Body of pancreas (tissue), 4 donors: ENCODE measurements around the gene FGF12. TPM values are rescaled to one million over a fixed set of nuclear protein-coding genes. Genes with fewer than 3 reads are reported as not detected.
"Not testable (repeated sequence)": the region's sequence is repeated elsewhere in the genome, so short reads cannot be mapped to it uniquely, and the experiment has no call there.

Experiments
- ATAC-seq: fragments of 150-250 bp; one replicate; pipeline ENCODE4 v1.9.1; 2016
- DNase-seq, 4 donors: peaks; one replicate each; pipeline ENCODE4 v3.0.0-alpha.2; 2019
- H3K27ac ChIP-seq, 4 donors: fragments of 200-600 bp; sonication (generic); 1 replicate in 3 of 4; 2 replicates in 1 of 4; pipeline versions ENCODE4 v1.5.1 to v1.6.1; 2016 to 2019; ENCODE audit warnings: mild to moderate bottlenecking in 1 of 4, mixed read lengths in 1 of 4, moderate library complexity in 1 of 4
- H3K27me3 ChIP-seq, 2 donors: fragments of 200-600 bp; sonication (generic); one replicate each; pipeline ENCODE4 v1.6.0; 2016; ENCODE audit warnings: mild to moderate bottlenecking in 1 of 2
- H3K36me3 ChIP-seq, 2 donors: fragments of 200-600 bp; sonication (generic); replicated peaks in 1 of 2; 2 replicates each; pipeline ENCODE4 v1.5.1; 2016; ENCODE audit warnings: low read depth in 2 of 2; ENCODE audit not compliant: insufficient read depth in 1 of 2
- H3K4me1 ChIP-seq: fragments of 200-600 bp; sonication (generic); one replicate; pipeline ENCODE4 v1.6.0; 2016
- H3K4me3 ChIP-seq, 2 donors: fragments of 200-600 bp; sonication (generic); 1 replicate in 1 of 2; 2 replicates in 1 of 2; pipeline ENCODE4 v1.5.1; 2016 to 2019
- H3K9me3 ChIP-seq, 3 donors: fragments of 200-600 bp; sonication (generic); 1 replicate in 2 of 3; 2 replicates in 1 of 3; pipeline ENCODE4 v1.5.1; 2016
- POLR2A ChIP-seq, 3 donors: fragments of 450-650 bp; IDR thresholded peaks; one replicate each; pipeline ENCODE4 v1.6.1; 2016; ENCODE audit warnings: antibody characterized with exemption in 3 of 3, mild to moderate bottlenecking in 2 of 3
- WGBS, 2 donors: methylation state at CpG; one replicate each; pipeline ENCODE4 v1.1.5; 2017; 5-methylcytosine and 5-hydroxymethylcytosine counted together
- intact Hi-C: fragments of 100-400 bp; cut with DNase I; formaldehyde crosslinking; loops from one replicate; pipeline ENCODE4 v1.15.1; 2023
- total RNA-seq, 2 donors: library from RNA; depleted of rRNA; stranded (reverse); fragments of >200 nt; gene quantifications; one replicate each; pipeline ENCODE4 v1.1.0, GENCODE V29; 2016
- TF ChIP-seq, protein P1 (sequence below), 7 experiments: fragments of 450-650 bp in 4 of 7; fragments of 200-600 bp in 3 of 7; sonication (generic) in 3 of 7; IDR thresholded peaks; one replicate each; pipeline ENCODE4 v1.5.1; 2016 to 2019; ENCODE audit warnings: antibody characterized with exemption in 7 of 7

FGF12 gene
- total RNA-seq, 2 donors from 2014 or later, result 0.99 to 2.3 TPM

DNA sequence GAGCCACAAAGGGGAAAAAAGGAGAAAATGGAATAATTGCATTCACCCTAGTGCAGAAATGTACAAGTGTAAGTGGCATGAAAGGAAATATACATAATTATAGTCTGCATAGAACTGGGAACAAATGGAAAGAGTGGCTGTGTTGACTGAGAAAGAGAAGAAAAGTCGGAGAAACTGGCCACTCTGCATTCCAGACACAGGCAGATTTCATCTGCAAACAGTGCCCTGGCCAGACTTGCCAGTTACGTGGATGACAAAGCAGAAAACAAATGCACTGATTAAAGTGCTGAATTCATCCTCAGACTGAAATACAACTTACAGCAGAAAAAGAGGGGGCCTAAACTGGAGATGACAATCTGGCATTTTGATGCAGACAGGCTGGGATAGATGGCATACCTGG lies 129.8 kb downstream of the FGF12 start:
- H3K27ac ChIP-seq, result no peak overlapping the region
- no peaks in the 10 kb centered on the region for H3K4me1 ChIP-seq
- DNase-seq, result peak in 1 of 4 donors; percentile 17
- TF ChIP-seq POLR2A (IDR thresholded peaks at IDR 0.05), result no peak
- no peaks in the 10 kb centered on the region for H3K9me3 ChIP-seq
- no peak overlapping the region for H3K4me3 ChIP-seq
- 7 to 19% methylated on average over 2 of the region's 2 CpGs for WGBS, 2 donors
- H3K27me3 ChIP-seq, result no peaks in the 10 kb centered on the region
- intact Hi-C loops, result no loop called here
- no peak for ATAC-seq
- H3K36me3 ChIP-seq, result no peaks in the 10 kb centered on the region

DNA sequence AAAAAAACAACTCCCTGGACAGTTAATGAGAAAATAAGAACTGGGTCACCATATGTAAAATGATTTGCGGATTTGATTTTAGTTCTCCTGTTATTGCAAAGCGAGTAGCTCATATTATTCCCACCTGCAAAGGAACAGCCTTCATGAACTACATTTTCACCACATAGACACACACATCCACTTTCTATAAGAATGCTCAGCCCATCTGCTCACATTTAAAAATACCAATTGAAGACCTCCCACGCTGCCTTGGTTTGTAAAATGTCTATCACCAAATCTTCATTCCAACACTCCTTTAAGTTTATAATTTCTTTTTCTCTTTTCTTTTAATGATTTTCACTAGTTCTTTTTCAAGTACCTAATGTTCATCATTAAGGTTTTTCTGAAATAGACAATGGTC lies 148.6 kb downstream of the FGF12 start:
- intact Hi-C loops, result no loop called here
- ATAC-seq (no peak), DNase-seq (no peak)
- Histone ChIP-seq H3K9me3 (no peaks in the 10 kb centered on the region), H3K4me1 (no peaks in the 10 kb centered on the region), H3K4me3 (no peak overlapping the region), H3K27ac (no peak overlapping the region), H3K36me3 (no peaks in the 10 kb centered on the region), H3K27me3 (no peaks in the 10 kb centered on the region)
- 86 to 89% methylated on average over 3 of the region's 3 CpGs for WGBS, 2 donors
- TF ChIP-seq POLR2A (IDR thresholded peaks at IDR 0.05), result no peak
- TF ChIP-seq, protein P1, sequence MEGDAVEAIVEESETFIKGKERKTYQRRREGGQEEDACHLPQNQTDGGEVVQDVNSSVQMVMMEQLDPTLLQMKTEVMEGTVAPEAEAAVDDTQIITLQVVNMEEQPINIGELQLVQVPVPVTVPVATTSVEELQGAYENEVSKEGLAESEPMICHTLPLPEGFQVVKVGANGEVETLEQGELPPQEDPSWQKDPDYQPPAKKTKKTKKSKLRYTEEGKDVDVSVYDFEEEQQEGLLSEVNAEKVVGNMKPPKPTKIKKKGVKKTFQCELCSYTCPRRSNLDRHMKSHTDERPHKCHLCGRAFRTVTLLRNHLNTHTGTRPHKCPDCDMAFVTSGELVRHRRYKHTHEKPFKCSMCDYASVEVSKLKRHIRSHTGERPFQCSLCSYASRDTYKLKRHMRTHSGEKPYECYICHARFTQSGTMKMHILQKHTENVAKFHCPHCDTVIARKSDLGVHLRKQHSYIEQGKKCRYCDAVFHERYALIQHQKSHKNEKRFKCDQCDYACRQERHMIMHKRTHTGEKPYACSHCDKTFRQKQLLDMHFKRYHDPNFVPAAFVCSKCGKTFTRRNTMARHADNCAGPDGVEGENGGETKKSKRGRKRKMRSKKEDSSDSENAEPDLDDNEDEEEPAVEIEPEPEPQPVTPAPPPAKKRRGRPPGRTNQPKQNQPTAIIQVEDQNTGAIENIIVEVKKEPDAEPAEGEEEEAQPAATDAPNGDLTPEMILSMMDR (IDR thresholded peaks at IDR 0.05), result no peak

DNA sequence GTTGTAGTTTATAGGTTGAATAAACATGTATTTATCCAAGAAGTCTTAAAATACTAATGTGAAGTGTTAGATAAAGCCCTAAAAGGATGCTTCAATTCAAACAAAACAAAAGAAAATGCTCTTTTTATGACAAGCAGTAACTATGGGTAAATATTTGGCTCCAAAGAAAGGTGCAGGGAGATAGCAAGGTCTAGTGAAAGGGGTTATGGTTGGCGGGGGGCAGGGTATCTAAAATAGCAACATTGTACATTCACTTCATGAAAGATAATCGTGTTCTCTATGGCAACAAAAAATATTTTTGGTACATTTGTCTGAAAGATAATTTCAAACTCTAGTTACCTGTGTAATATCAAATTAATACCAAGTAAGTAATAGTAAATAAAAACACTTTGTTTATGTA lies 149.5 kb downstream of the FGF12 start:
- no peak for ATAC-seq
- intact Hi-C loops, result no loop called here
- Histone ChIP-seq H3K4me3 (no peak overlapping the region), H3K36me3 (no peaks in the 10 kb centered on the region), H3K9me3 (no peaks in the 10 kb centered on the region), H3K27me3 (no peaks in the 10 kb centered on the region), H3K27ac (no peak overlapping the region), H3K4me1 (no peaks in the 10 kb centered on the region)
- no peak for TF ChIP-seq POLR2A (IDR thresholded peaks at IDR 0.05)
- TF ChIP-seq, protein P1 (IDR thresholded peaks at IDR 0.05), result no peak
- 24 to 33% methylated on average over 2 of the region's 2 CpGs for WGBS, 2 donors
- no peak for DNase-seq

DNA sequence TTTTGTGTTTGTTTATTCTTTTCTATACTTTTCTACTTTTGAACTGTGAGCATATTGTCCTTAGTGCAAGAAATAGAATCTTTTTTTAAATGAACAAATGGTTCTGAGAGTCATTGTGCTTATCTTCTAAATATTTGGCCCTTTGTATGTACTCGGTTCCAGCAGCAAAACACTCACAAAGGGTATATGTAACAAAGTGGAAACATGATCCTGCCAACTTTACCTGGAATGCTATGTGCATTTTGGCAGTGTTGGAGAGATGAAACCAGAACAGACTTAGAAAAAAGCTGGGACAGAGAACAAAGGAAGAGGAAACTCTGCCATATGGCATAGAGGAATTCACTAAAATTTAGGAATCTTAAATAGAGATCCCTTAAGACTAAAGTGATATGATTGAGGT lies 150.1 kb downstream of the FGF12 start:
- ATAC-seq (no peak), DNase-seq (no peak)
- Histone ChIP-seq H3K27ac (no peak overlapping the region), H3K36me3 (no peaks in the 10 kb centered on the region), H3K9me3 (no peaks in the 10 kb centered on the region), H3K4me3 (no peak overlapping the region), H3K27me3 (no peaks in the 10 kb centered on the region), H3K4me1 (no peaks in the 10 kb centered on the region)
- WGBS, 2 donors, result 9 to 20% methylated on average over 1 of the region's 1 CpG
- intact Hi-C loops, result no loop called here
- TF ChIP-seq POLR2A (IDR thresholded peaks at IDR 0.05), result no peak
- TF ChIP-seq, protein P1 (IDR thresholded peaks at IDR 0.05), result no peak

DNA sequence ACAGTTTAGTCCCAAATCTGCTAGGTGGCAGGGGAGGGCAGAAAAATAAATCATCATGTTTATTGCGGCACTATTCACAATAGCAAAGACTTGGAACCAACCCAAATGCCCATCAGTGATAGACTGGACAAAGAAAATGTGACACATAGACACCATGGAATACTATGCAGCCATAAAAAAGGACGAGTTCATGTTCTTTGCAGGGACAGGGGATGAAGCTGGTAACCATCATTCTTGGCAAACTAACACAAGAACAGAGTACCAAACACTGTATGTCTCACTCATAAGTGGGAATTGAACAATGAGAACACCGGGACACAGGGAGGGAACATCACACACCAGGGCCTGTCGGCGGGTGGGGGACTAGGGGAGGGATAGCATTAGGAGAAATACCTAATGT lies 150.6 kb downstream of the FGF12 start:
- H3K27ac ChIP-seq, DNase-seq, ATAC-seq, H3K36me3 ChIP-seq, H3K4me3 ChIP-seq, H3K27me3 ChIP-seq, intact Hi-C loops, H3K4me1 ChIP-seq, H3K9me3 ChIP-seq: not testable (repeated sequence)
- 83 to 89% methylated on average over 5 of the region's 5 CpGs for WGBS, 2 donors

DNA sequence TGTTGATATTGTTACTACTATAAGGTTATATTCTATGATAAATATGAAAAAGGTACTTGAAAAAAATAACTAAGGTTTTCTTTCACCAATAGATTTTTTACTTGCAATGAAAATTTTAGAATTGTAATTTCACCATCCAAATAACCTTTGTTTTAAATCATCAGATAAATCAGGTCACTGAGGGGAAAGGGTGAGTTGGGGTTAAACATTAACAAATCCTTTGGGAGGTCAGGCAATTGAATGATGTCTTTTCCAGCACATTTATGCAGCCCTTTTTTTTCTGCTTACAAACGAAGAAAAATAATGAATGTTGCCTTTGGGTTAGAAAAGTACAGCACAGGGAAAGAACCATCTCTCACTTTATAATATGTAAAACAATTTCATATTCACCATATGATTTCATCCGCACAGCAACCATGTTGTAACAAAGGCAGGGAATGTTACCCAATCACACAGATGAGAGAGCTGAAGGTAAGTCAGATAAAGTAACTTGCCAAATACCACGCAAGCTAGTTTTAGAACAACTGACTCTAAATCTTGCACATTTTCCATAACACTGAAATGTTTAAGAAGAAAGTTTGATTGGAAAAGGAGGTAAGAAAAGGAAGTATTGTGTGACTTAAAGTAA lies 151.3 kb downstream of the FGF12 start:
- TF ChIP-seq, protein P1 (IDR thresholded peaks at IDR 0.05), result no peak
- TF ChIP-seq POLR2A (IDR thresholded peaks at IDR 0.05), result no peak
- no peak for DNase-seq
- WGBS, 2 donors, result 34 to 37% methylated on average over 3 of the region's 3 CpGs
- no peak for ATAC-seq
- no peaks in the 10 kb centered on the region for H3K36me3 ChIP-seq
- peaks cover 5% of the 10 kb centered on the region for H3K4me1 ChIP-seq
- no peaks in the 10 kb centered on the region for H3K9me3 ChIP-seq
- H3K27me3 ChIP-seq, result no peaks in the 10 kb centered on the region
- H3K27ac ChIP-seq, result no peak overlapping the region
- H3K4me3 ChIP-seq, result no peak overlapping the region
- intact Hi-C loops, result no loop called here
